IPS DF 6.9 (cell line): ENCODE results near the gene NCF2.

Source experiments
- DNase-seq: peaks from one replicate; pipeline ENCODE4 v3.0.0-alpha.2; 2013; ENCODE audit warnings: low read depth, low spot score
- H3K27ac ChIP-seq: one replicate; pipeline ENCODE4 v1.5.1; 2013; ENCODE audit warnings: low read length, control low read depth
- H3K27me3 ChIP-seq: 2 replicates; pipeline ENCODE4 v1.6.1; 2013; ENCODE audit warnings: mild to moderate bottlenecking, low read length; ENCODE audit not compliant: control insufficient read depth, insufficient read depth
- H3K36me3 ChIP-seq: 2 replicates; pipeline ENCODE4 v1.6.1; 2013; ENCODE audit warnings: low read length; ENCODE audit not compliant: control insufficient read depth, insufficient read depth
- H3K4me1 ChIP-seq: 2 replicates; pipeline ENCODE4 v1.6.1; 2013; ENCODE audit warnings: low read length; ENCODE audit not compliant: control insufficient read depth, insufficient read depth
- H3K4me3 ChIP-seq: 2 replicates; pipeline ENCODE4 v1.5.1; 2013; ENCODE audit warnings: mild to moderate bottlenecking, low read length
- H3K9me3 ChIP-seq: 2 replicates; pipeline ENCODE4 v1.6.1; 2013; ENCODE audit warnings: low read length, inconsistent platforms; ENCODE audit not compliant: control insufficient read depth, insufficient read depth
- WGBS: extraction: QIAGEN DNeasy Blood & Tissue Kit; methylation state at CpG from one replicate; pipeline ENCODE4 v1.1.7; 2013; ENCODE audit warnings: mixed read lengths, missing lambda C conversion rate; ENCODE audit not compliant: insufficient read length, insufficient coverage; 5-methylcytosine and 5-hydroxymethylcytosine counted together

Gene NCF2

DNA sequence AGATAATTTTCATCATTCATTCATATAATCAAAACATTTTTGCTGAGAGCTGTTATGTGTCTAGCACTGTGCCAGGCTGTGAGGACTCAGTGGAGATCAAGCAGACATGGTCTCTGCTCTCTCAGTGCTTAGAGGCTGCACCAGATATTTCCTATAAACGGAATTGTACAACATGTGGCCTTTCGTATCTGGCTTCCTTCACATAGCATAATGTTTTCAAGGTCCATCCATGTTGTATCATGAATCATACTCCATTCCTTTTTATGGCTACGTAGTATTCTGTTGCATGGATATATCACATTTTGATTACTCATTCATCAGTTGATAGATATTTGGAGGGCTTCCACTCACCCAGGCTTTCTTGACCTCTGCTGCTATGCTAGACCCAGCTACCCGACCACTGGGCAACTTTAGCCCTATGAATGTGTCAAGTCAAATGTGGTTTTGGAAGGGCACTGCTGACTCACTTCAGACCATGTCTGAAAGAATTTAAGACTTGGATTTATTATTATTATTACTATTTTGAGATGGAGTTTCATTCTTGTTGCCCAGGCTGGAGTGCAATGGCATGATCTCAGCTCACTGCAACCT is 18.5 kb downstream of the NCF2 start:
- DNase-seq: no peak
- Histone ChIP-seq H3K27ac (no peak overlapping the region), H3K4me3 (no peak overlapping the region), H3K9me3 (no peaks in the 10 kb centered on the region), H3K27me3 (no peaks in the 10 kb centered on the region), H3K36me3 (no peaks in the 10 kb centered on the region), H3K4me1 (no peaks in the 10 kb centered on the region; the same call in 1 of the 2 replicates)
- WGBS: no CpG with 5 or more reads among the region's 4 CpGs

DNA sequence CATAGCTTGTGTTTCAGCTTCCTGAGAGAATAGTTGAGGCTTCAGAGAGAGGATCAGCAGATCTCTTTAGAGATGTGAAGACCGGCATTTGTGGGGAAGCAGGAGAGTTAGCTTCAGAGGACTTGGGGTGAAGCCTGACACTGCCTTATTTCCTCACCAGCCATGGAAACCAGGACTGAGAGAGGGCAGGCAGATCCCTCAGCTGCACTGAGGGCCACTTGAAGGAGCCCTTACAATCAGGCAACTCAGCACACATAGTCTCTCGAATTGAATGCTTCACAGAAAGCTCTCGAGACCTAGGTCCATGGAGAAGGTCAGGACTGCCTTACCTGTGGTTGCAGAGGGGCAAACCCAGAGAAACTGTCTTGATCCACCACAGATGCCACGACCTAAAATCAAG is 19.8 kb downstream of the NCF2 start:
- no CpG with 5 or more reads among the region's 4 CpGs for WGBS
- Histone ChIP-seq H3K36me3 (no peaks in the 10 kb centered on the region), H3K4me1 (no peaks in the 10 kb centered on the region; the same call in 1 of the 2 replicates), H3K9me3 (no peaks in the 10 kb centered on the region), H3K27ac (no peak overlapping the region), H3K27me3 (no peaks in the 10 kb centered on the region), H3K4me3 (no peak overlapping the region)
- no peak for DNase-seq

DNA sequence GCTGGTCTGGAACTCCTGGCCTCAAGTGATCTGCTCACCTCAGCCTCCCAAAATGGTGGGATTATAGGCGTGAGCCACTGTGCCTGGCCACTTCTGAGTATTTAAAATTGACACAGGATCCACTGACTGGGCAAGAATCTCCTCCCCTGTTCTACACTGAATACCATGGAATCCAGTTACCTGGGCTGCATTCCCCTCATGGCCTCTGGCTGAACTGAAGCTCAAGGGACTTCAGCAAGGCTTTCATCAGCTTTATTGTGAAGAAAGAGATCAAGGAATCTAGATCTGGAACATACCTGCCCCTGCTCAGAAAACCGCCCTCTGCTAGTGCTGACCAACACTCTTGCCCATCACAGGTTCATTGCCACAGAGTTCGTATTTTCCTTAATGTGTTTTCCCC is 20.5 kb downstream of the NCF2 start:
- no peak overlapping the region for H3K4me3 ChIP-seq
- no peaks in the 10 kb centered on the region for H3K27me3 ChIP-seq
- no peak for DNase-seq
- H3K9me3 ChIP-seq: no peaks in the 10 kb centered on the region
- H3K4me1 ChIP-seq: no peaks in the 10 kb centered on the region; the same call in 1 of the 2 replicates
- H3K27ac ChIP-seq: no peak overlapping the region
- WGBS: no CpG with 5 or more reads among the region's 3 CpGs
- no peaks in the 10 kb centered on the region for H3K36me3 ChIP-seq

DNA sequence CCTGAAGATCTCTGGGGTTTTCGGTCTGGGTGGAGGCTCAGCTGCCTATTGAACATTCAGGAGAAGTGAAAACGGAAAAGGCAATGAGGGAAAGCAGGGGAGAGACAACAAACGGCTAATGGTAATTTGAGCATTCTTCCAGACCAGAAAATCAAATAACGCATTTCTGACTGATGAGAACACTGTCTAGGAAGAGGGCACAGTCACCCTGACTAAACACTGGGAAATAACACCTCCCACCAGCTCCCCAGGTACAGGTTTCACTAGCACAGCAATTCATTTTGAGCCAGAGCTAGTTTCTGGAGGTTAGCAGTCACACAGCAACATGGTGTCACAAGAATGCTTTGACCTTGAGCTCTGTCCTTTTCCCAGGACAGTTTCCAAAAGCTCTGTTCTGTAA is 21.1 kb downstream of the NCF2 start:
- Histone ChIP-seq H3K4me1 (no peaks in the 10 kb centered on the region; the same call in 1 of the 2 replicates), H3K4me3 (no peak overlapping the region), H3K27me3 (no peaks in the 10 kb centered on the region), H3K36me3 (no peaks in the 10 kb centered on the region), H3K9me3 (no peaks in the 10 kb centered on the region), H3K27ac (no peak overlapping the region)
- WGBS: no CpG with 5 or more reads among the region's 4 CpGs
- DNase-seq: no peak

DNA sequence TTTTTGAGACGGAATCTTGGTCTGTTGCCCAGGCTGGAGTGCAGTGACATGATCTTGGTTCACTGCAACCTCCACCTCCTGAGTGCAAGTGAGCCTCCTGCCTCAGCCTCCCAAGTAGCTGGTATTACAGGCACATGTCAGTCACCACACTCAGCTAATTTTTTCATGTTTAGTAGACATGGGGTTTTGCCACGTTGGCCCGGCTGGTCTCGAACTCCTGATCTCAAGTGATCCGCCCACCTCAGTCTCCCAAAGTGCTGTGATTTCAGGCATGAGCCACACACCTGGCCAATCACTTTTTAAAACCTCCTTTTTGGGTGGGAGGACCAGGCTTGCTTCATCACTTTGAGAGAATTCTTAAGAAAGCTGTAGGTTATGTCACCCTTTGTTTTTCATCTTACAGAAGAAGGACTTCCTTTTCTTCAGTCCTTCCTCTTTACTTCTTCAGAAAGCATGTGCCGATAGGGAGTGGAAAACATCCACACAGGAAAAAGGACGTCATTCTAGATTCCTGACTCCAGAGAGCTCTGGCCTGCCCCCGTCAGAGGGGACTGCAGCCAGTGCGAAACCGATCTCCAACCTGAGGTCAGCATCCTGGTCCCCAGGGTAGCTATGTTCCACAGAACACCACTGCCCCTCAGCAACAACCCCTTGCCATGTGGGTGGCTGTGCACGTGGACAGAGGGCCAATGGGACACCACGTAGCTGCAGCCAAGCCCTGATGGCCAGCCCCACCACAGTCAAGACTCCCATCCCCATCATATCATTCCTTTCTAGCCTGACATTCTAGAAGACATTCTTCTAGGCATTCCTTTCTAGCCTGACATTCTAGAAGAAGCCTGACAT is 21.9 kb downstream of the NCF2 start:
- no peaks in the 10 kb centered on the region for H3K27me3 ChIP-seq
- H3K4me1 ChIP-seq: no peaks in the 10 kb centered on the region; the same call in 1 of the 2 replicates
- no peaks in the 10 kb centered on the region for H3K36me3 ChIP-seq
- no peak overlapping the region for H3K4me3 ChIP-seq
- no peak for DNase-seq
- H3K27ac ChIP-seq: no peak overlapping the region
- no CpG with 5 or more reads among the region's 12 CpGs for WGBS
- no peaks in the 10 kb centered on the region for H3K9me3 ChIP-seq

DNA sequence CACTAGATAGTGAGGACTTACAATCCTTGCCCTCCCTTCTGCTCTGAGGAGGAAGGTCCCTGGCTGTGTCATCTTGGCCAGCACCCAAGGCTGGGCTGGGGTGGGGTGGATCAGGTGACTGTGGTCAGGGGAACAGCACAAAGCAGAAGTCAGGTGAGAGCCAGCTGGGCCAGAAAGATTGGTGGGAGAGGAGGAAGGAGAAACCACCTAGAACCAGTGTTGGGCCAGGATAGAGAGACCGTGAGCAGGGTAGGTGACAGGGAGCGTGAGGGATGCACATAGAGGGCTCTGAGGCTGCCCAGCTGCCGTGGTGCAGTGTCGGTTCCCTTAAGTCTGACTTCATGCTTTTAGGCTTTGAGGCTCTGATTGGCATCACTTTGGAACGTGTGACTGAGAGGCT is 22.7 kb downstream of the NCF2 start:
- no peaks in the 10 kb centered on the region for H3K36me3 ChIP-seq
- no peaks in the 10 kb centered on the region for H3K27me3 ChIP-seq
- no peak for DNase-seq
- no CpG with 5 or more reads among the region's 5 CpGs for WGBS
- H3K4me3 ChIP-seq: no peak overlapping the region
- H3K9me3 ChIP-seq: no peaks in the 10 kb centered on the region
- no peak overlapping the region for H3K27ac ChIP-seq
- no peaks in the 10 kb centered on the region; the same call in 1 of the 2 replicates for H3K4me1 ChIP-seq

DNA sequence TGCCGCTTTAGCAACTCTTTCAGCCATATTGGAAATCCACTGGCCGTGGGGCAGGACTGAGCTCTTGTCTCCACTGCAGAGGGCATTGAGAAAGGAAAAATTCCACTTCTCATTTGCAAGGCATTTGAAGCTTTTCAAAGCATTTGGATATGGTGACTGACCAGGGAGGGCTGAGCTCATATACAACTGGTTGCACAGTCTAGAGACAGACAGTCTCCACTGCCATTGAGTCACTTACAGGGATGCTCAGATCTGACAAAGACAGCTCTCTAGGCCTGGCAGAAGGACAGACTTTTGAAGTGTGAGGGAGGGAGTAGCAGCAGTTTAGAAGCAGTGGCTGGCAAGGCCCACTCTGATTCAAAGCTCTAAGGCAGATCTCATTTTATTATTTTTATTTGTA is 24.2 kb downstream of the NCF2 start:
- DNase-seq: no peak
- no peaks in the 10 kb centered on the region; the same call in 1 of the 2 replicates for H3K4me1 ChIP-seq
- no peaks in the 10 kb centered on the region for H3K36me3 ChIP-seq
- no CpG with 5 or more reads among the region's 2 CpGs for whole genome bisulfite sequencing
- no peak overlapping the region for H3K4me3 ChIP-seq
- H3K9me3 ChIP-seq: no peaks in the 10 kb centered on the region
- no peaks in the 10 kb centered on the region for H3K27me3 ChIP-seq
- no peak overlapping the region for H3K27ac ChIP-seq

DNA sequence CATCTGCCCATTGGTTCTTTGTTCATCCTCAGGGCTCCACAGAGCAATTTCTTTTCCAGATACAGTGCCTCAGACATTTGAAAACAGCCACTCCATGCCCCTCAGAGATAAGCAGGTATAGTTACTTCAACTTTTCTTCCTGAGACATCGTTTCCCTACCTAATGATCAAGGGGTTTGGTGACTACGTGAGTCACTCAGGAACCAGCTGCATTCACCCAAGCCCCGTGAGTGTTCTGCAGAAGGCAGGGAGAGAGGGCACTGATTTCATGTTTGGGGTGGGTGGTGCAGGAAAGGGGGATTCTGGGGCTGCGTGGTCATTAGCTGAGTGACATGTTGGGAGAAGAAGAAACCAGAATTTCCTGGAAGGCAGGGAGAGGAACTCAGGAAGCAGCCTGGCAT is 25.0 kb downstream of the NCF2 start:
- Histone ChIP-seq H3K4me3 (no peak overlapping the region), H3K4me1 (no peaks in the 10 kb centered on the region; the same call in 1 of the 2 replicates), H3K27me3 (no peaks in the 10 kb centered on the region), H3K27ac (no peak overlapping the region), H3K36me3 (no peaks in the 10 kb centered on the region), H3K9me3 (no peaks in the 10 kb centered on the region)
- DNase-seq: no peak
- no CpG with 5 or more reads among the region's 4 CpGs for WGBS

DNA sequence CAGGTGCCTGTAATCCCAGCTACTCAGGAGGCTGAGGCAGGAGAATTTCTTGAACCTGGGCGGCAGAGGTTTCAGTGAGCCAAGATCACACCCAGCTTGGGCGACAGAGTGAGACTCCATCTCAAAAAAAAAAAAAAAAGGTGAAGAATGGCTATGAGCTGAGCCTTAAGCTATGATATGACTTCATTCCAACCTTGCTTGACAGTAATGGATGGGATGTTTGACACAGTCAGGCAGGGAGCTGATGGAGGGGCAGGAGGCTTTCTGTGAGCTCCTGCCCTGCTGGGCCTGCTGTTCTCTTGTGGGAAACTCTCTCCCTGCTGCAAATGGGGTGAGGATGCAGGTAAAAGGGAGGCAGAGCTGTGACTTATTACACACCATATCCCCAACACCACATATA is 27.6 kb downstream of the NCF2 start:
- Histone ChIP-seq H3K36me3 (no peaks in the 10 kb centered on the region), H3K9me3 (no peaks in the 10 kb centered on the region), H3K27me3 (no peaks in the 10 kb centered on the region), H3K4me3 (no peak overlapping the region), H3K27ac (no peak overlapping the region), H3K4me1 (no peaks in the 10 kb centered on the region)
- no CpG with 5 or more reads among the region's 2 CpGs for WGBS
- no peak for DNase-seq

DNA sequence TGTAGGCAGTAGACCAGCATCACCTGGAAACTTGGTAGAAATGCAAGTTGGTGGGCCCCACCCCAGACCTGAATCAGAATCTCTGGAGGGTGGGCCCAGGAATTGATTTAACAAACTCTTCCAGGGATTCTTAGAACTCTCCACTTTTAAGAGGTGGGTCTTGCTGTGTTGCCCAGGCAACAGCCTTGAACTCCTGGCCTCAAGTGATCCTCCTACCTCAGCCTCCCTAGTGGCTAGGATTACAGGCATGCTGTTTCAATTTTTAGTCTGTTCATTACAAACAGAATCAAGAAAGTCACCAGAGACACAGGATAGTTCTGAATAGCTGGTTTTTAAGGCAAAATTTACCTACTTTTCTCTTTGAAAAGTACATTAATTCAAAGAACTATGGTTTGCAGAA is 31.2 kb downstream of the NCF2 start:
- Histone ChIP-seq H3K9me3 (no peaks in the 10 kb centered on the region), H3K4me1 (no peaks in the 10 kb centered on the region), H3K27me3 (no peaks in the 10 kb centered on the region; the same call in 1 of the 2 replicates), H3K36me3 (no peaks in the 10 kb centered on the region; the same call in 1 of the 2 replicates), H3K4me3 (no peak overlapping the region), H3K27ac (no peak overlapping the region)
- DNase-seq: no peak
